ENCODE results near the gene ARHGEF17.

ARHGEF17 gene

DNA sequence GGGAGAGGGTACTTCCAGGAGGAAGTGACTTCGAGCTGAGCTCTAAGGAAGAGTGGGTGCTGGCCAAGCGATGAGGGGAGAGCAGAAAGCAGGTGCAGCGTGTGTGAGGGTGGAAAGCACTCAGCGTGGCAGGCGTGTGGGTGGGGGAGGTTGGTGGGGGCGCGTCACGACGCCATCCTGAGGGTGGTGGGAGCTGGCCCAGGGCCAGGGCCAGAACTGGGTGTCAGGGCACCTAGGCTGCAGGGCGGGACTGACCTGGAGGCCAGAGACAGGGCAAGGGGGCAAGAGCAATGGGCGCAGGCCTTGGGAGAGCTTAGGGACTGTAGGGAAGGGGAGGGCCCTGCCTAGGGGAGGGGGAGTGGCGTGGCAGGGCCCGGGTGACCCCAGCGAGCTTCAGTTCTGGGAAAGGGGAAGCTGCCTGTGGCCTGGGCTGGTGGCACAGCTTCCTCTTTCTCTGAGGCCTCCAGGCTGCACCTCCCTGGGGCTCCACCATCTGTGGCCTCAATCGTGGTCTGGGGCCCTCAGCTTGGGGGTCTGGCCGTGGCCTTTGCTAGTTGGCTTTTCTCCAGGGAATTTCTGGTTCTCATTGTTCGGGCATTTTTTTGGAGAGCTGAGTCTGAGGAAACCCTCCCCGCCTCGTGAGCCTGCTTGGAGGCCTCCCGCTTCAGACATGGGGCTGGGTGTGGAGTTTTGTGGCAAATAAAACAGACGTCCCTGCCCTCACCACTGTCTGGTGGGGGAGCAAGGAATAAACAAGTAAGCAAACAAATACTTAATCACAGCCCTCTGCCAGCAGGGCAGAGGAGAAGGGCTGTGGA lies 77.0 kb downstream of the ARHGEF17 start:
- DNase-seq: peak; percentile 78

DNA sequence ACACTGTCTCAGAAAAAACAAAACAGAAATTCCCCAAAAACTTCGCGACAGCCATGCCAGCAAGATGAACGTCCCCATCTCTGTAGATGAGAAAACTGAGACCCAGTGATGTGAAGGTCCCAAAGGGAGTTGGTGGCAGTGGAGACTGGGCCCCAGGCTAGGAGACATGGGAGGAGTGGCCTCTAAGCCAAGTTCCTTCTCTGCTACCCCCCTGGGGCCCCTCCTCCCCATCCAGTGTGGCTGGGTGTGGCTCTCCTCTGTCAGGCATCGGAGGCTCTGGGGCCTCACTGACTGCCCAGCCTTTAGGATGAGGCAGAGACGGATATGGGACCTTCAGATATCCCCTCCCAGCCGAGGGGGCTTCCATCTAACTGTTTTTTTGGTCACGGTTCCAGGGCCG lies 77.9 kb downstream of the ARHGEF17 start:
- DNase-seq: peak; percentile 81

GRCh38 chr11:73386546-73386945 lies 78.5 kb downstream of the ARHGEF17 start:
- no peak for DNase-seq

GRCh38 chr11:73387594-73388264 lies 79.7 kb downstream of the ARHGEF17 start:
- no peak for DNase-seq

GRCh38 chr11:73388265-73389133 lies 80.4 kb downstream of the ARHGEF17 start:
- DNase-seq: no peak

GRCh38 chr11:73389134-73389525 lies 81.1 kb downstream of the ARHGEF17 start:
- no peak for DNase-seq

- DNase-seq: no peak
Observed at GRCh38 chr11:73389916-73390315, 81.8 kb downstream of the ARHGEF17 start.

DNA sequence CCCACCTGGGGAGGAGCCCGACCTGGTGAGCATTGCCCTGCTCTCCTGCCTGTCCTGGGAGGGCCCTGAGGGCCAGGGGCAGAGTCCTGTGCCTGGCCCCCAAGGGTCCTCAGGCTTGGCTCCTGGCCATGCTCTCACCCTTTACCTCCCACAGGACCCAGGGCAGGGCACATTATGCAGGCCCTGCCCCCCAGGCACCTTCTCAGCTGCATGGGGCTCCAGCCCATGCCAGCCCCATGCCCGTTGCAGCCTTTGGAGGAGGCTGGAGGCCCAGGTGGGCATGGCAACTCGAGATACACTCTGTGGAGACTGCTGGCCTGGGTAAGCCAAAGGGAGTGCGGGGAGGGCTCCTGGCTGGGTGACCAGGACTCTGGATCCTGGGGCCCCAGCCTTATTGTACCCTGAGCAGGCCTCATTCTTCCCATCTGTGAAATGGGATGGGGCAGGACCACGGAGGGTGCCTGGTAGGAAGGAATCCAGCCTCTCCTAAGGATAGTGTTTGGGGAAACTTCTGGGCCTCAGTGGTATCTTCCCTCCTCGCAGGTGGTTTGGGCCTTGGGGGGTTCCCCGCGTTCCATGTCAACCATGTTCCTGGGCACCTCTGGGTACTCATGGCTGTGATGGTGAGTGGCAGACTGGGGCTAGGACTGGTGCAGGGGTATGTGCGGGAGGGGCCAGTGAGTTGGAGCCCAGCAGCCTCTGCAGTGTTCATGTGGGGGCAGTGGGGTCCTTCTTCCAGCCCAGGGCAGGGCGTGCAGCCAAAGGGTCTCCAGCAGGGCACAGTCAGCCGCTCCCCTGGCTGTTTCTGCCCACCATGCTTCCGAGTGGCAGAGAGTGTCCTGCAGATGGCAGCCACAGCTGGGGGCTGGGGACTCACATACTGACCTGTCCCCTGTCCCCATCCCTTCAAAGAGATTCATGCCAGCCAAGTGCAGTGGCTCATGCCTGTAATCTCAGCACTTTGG lies 82.8 kb downstream of the ARHGEF17 start:
- no peak for DNase-seq

DNA sequence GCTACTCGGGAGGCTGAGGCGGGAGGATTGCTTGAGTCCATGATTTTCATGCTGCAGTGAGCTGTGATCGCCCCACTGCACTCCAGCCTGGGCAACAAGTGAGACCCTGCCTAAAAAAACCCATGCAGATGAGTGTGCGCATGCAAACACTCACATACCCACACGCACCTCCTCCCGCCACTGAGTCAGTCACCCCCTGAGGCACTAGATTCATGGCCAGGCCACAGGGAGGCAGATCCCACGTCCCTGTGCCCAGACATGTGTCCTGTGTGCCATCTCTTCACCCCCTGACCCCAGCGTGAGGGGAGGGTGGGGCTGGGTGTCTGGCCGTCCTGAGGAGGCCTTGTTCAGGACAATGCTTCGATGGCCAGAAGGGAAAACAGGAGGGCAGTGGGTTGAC lies 83.6 kb downstream of the ARHGEF17 start:
- no peak for DNase-seq

DNA sequence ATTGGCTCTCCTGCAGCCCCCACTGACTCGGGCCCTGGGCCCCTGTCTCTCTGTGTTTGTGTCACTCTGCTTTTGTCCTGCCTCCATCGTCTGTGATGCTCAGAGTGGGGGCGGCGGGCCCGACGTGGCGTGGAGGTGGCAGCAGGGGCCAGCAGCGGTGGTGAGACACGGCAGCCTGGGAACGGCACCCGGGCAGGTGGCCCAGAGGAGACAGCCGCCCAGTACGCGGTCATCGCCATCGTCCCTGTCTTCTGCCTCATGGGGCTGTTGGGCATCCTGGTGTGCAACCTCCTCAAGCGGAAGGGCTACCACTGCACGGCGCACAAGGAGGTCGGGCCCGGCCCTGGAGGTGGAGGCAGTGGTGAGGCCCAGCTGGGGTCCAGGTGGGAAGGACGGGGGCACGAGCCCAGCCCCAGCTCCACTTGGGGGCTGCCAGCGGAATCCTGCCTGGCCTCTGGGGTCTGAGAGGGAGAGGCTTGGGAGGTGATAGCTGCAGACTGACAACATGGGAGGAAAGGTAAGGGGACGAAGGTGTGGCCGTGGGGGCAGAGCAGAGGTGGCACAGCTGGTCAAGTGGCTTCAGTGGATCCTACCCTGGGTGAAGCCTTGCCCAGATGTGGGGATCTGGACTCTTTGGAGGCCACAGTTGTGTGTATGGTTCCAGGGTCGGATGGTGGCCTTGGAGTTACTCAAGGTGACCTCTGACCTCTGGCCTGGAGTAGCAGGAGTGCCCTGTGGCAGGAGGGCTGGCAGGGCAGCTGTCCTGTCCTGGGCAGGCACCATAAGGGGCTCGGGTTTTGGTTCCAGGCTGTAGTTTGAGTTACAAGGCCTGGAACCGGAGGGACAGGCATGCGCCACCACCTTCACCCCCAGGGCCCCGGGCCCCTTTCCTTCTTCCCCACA lies 84.3 kb downstream of the ARHGEF17 start:
- no peak for DNase-seq

DNA sequence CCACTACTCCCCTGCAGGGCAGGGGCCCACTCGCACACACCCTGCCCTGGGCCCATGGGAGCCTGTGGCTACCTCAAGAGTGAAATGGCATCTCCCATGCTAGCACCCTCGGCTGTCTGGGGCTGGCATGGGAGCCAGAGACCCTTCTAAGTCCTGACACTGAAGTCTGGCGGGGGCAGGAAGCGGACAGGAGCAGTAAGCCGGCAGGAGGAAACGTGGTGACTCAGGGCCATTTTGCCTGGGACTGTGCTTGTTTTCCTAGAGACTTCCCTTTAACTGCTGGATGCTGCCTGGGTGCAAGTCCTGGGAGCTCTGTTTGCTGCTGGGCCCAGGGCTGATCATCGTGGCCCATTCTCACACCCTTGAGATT lies 84.9 kb downstream of the ARHGEF17 start:
- DNase-seq: no peak

GRCh38 chr11:73393479-73394415 lies 85.7 kb downstream of the ARHGEF17 start:
- DNase-seq: peak; percentile 81

GRCh38 chr11:73394416-73395296 lies 86.6 kb downstream of the ARHGEF17 start:
- no peak for DNase-seq

GRCh38 chr11:73395297-73396208 lies 87.5 kb downstream of the ARHGEF17 start:
- no peak for DNase-seq

- no peak for DNase-seq
Observed at GRCh38 chr11:73396251-73396930, 88.3 kb downstream of the ARHGEF17 start.

DNA sequence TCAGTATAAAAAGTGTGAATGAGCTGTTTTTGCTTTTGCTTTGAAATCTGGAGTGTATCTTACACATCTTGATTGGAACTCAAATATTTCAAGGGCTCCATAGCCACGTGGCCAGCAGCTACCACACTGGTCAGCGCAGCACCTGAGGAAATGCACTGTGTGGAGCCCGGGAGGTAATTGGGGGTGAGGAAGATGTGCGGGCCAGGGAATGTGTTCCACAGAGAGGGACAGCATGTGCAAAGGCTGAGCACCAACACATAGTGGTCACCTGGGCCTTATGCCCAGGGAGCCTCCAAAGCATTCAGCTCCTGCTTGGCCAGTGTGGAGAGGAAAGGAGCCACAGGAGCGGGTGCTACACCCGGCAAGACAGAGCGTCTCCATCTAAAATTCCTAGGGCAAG lies 88.9 kb downstream of the ARHGEF17 start:
- DNase-seq: no peak

GRCh38 chr11:73397468-73398131 lies 89.5 kb downstream of the ARHGEF17 start:
- DNase-seq: no peak

Data from hematopoietic multipotent progenitor cell treated with erythropoietin and hydrocortisone succinate and interleukin-3 and kit ligand, for 8 days (in vitro differentiated cells).